ENCODE results near the gene FSTL5. TPM values are rescaled to one million over a fixed set of nuclear protein-coding genes. Genes with fewer than 3 reads are reported as not detected.

Gene FSTL5
- total RNA-seq, 1 experiment from 2014 or later = not detected

DNA sequence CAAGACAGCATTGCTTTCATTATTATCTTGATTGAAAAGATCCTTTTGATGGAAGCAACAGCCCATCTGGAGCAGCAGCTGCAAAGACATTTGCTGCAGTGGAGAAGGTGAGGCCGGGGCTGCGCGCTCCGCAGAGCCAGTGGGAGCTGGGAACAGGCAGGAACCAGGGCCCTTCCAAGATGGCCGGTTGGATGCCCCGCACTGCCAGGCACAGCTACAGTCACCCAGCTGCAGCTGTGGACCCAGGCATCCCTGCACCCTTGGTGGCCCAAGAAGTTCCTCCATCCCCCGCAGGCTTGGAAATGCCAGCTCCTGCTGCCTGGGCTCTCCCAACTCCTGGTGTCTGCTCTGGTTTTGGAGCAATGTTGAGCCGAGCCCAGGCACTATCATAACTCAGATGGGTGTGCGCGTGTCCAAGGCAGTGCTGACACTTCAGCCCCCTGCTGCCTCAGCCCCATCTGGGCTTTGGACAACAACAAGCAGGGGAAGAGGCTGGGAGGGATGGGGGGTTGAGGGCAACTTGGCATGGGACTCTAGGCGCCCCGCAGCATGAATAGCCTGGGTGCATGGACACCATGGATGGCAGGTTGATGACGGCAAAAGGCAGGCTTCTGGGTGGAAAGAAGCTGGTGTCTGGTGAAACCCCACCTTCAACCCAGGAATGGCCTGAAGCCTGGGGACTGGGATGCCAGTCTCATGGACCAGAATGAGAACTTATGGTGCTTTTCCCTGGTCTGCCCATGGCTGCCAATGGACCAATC lies 371.8 kb downstream of the FSTL5 start:
- Mint-ChIP-seq H3K36me3 (ENCODE audit: insufficient read depth in 1 of 3, low read depth in 3 of 3) (peaks cover 0 to 3% (median 3%) of the 10 kb centered on the region in 3 experiments; a peak in 4 of 7 replicates), H3K9me3 (peaks cover 0 to 6% of the 10 kb centered on the region in 2 experiments; a peak in 3 of 5 replicates), H3K4me1 (no peaks in the 10 kb centered on the region), H3K27ac (no peak overlapping the region; a peak in 1 of 7 replicates), H3K27me3 (ENCODE audit: low read depth) (no peaks in the 10 kb centered on the region), H3K4me3 (no peak overlapping the region)
- H2AFZ ChIP-seq (ENCODE audit: low read length) = no peak overlapping the region
- H3K14ac ChIP-seq (ENCODE audit: insufficient read depth, low read length) = no peak overlapping the region
- H3K4ac ChIP-seq (ENCODE audit: low read depth, low read length) = no peak overlapping the region
- no peak overlapping the region for H4K91ac ChIP-seq (ENCODE audit: insufficient read length, low read depth, low read length)
- no peak overlapping the region for H3K18ac ChIP-seq (ENCODE audit: insufficient read length, low read depth, low read length)
- H4K5ac ChIP-seq (ENCODE audit: insufficient read length, low read depth, low read length) = no peak overlapping the region
- no peak overlapping the region for H3K27ac ChIP-seq (ENCODE audit: insufficient read length, low read depth, low read length)
- H3K4me1 ChIP-seq (ENCODE audit: insufficient read depth, low read length) = no peaks in the 10 kb centered on the region
- H4K8ac ChIP-seq (replicated peaks; ENCODE audit: insufficient read length, low read depth, low read length) = no peak overlapping the region
- H2BK15ac ChIP-seq (ENCODE audit: low read depth, low read length) = no peak overlapping the region
- WGBS (ENCODE audit: extremely low coverage, insufficient read length, low lambda C conversion rate) = no CpG with 5 or more reads among the region's 13 CpGs
- H3T11ph ChIP-seq (ENCODE audit: low read length) = no peak overlapping the region
- no peaks in the 10 kb centered on the region for H4K20me1 ChIP-seq (ENCODE audit: control insufficient read depth, insufficient read depth, insufficient read length)
- H3K23me2 ChIP-seq (ENCODE audit: insufficient read length, low read depth, low read length, poor library complexity, severe bottlenecking) = no peaks in the 10 kb centered on the region
- H2AK5ac ChIP-seq (ENCODE audit: insufficient read length, low read length) = no peak overlapping the region
- H2BK120ac ChIP-seq (ENCODE audit: low read depth, low read length, poor library complexity, severe bottlenecking) = no peak overlapping the region
- TF ChIP-seq, protein P1, sequence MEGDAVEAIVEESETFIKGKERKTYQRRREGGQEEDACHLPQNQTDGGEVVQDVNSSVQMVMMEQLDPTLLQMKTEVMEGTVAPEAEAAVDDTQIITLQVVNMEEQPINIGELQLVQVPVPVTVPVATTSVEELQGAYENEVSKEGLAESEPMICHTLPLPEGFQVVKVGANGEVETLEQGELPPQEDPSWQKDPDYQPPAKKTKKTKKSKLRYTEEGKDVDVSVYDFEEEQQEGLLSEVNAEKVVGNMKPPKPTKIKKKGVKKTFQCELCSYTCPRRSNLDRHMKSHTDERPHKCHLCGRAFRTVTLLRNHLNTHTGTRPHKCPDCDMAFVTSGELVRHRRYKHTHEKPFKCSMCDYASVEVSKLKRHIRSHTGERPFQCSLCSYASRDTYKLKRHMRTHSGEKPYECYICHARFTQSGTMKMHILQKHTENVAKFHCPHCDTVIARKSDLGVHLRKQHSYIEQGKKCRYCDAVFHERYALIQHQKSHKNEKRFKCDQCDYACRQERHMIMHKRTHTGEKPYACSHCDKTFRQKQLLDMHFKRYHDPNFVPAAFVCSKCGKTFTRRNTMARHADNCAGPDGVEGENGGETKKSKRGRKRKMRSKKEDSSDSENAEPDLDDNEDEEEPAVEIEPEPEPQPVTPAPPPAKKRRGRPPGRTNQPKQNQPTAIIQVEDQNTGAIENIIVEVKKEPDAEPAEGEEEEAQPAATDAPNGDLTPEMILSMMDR (conservative IDR thresholded peaks at IDR 0.05) = no peak
- DNase-seq = no peak
- no peaks in the 10 kb centered on the region for H3K79me2 ChIP-seq (ENCODE audit: insufficient read depth, low read length)
- no peaks in the 10 kb centered on the region for H3K27me3 ChIP-seq (ENCODE audit: insufficient read depth, low read length)
- H3K9me3 ChIP-seq (ENCODE audit: control insufficient read depth, low read depth, low read length) = peaks cover 5% of the 10 kb centered on the region
- H3K4me2 ChIP-seq (ENCODE audit: insufficient read depth, insufficient read length, low read length) = no peak overlapping the region
- H2BK5ac ChIP-seq (ENCODE audit: insufficient read length, low read length) = no peak overlapping the region
- no peaks in the 10 kb centered on the region for H3K79me1 ChIP-seq (ENCODE audit: insufficient read depth, low read depth, low read length, poor library complexity, severe bottlenecking)
- H2BK20ac ChIP-seq (ENCODE audit: low read depth, low read length, poor library complexity, severe bottlenecking) = no peak overlapping the region
- no peak overlapping the region for H3K9ac ChIP-seq (ENCODE audit: extremely low read depth, insufficient read length, low read length)
- H3K23ac ChIP-seq (ENCODE audit: insufficient read length, low read depth, low read length) = no peak overlapping the region
- H2BK12ac ChIP-seq (ENCODE audit: insufficient read length, low read depth, low read length) = no peak overlapping the region
- no peak overlapping the region for H3K56ac ChIP-seq (ENCODE audit: insufficient read length, low read depth, low read length)

Measured in H9 (cell line).